ENCODE results near the gene ANKRD27.

Gene ANKRD27

DNA sequence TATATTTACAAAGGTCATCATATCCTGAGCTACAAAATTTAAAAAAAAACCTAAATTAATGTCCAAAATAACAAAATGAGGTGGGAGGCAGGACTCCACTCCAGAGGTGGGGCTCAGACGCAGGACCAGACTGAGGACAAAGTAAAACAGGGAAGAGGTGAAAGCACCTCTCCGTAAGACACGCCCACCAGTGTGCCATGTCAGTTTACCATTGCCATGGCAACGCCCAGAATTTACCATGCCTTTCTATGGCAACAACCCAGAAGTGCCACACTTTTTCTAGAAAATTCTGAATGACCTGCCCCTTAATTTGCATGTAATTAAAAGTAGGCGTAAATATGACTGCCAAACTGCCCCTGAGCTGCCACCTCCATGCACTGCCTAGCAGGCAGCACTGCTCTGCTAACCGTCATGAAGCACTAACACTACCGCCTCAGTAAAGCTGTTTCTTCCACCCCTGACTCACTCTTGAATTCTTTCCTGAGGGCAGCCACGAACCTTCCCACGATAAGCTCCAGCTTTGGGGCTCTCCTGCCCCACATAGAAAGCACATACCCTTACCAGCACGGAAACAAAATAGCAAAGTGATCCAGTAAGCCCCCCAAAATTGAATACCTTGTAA lies 116.3 kb downstream of the ANKRD27 start:
- no peak for DNase-seq (ENCODE audit: low read depth in 2 of 2)

DNA sequence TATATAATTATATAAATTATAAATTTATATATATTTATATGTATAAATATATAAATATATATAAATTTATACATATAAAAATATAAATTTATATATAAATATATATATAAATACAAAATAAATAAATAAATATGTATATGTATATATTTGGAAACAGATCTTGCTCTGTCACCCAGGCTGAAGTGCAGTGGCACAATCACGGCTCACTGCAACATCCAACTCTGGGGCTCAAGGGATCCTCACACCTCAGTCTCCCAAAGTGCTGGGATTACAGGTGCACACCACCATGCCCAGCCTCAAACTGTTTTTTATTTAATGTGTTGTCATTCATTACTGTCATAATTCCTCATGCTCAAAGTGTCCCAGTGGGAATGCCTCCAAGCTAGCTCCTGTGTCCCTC lies 119.2 kb downstream of the ANKRD27 start:
- DNase-seq (ENCODE audit: low read depth in 2 of 2): no peak

DNA sequence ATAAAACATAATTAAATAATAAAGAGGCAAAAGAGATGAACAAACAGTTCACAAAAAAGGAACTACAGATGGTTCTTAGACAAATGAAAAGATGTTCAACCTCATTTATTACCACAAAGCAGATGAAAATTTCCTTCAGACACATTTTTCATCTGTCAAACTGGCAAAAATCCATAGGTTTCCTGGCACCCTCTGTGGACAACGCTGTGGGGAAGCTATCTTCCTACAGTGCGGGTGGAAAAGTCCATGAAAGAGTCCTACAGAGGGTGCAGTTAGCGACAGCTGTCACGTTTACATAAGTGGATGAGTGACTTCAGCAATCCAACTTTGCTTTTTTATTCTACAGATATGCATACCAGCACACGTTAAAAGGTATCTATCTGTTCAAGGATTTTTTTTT lies 124.3 kb downstream of the ANKRD27 start:
- DNase-seq (ENCODE audit: low read depth in 2 of 2): no peak

Data from stimulated activated CD8-positive, alpha-beta memory T cell treated with anti-CD3 and anti-CD28 coated beads, Interleukin-15, amount 100 ng/mL, for 4 hours (primary cell).